Stimulated activated CD8-positive, alpha-beta memory T cell treated with anti-CD3 and anti-CD28 coated beads, Interleukin-15, amount 100 ng/mL, for 24 hours (primary cell): ENCODE measurements around the gene KIAA0825.

Experiments
- DNase-seq: peaks from one replicate; pipeline ENCODE4 v3.0.0-alpha.2; 2020; ENCODE audit warnings: low read depth

The KIAA0825 gene

DNA sequence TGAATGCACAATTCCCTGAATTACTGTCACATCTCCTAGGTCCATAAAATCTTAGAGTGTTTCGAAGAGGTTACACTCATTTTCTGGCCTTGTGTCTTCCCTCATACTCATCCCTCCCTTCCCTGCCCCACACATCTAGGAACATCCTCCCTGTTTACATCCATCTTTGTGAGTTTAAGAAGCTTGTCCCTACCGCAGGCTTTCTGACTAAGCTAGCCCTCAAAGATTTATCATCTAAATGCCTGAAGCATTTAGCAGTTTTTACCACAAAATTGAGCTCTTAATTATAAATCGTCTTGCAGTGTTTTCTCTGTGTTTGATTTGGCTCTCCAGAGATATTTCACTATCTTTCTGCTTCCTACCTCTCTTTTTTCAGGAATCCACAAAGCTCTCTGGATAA, 374.8 kb downstream of the KIAA0825 start:
- DNase-seq: no peak

- DNase-seq: no peak
These were observed 377.3 kb downstream of the KIAA0825 start for GRCh38 chr5:94240993-94241651.

DNA sequence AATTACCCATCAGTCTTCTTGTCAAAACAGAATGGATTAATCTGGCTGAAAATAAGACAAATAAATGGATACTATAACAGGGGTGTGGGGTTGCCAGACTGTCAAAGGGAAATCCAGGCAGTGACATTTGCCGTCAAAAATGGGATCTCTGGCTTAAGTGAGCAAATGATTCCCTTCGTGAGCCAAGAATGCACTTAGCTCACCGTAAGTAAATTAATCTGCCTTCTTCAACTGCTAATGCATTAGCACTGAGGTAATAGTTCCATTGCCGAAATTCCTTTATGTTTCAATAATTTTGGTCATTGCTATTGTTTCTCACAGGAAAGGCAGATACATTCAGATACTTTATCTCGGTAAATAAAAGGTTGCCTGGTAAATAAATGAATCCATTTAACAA, 377.8 kb downstream of the KIAA0825 start:
- no peak for DNase-seq

- no peak for DNase-seq
These were observed 378.3 kb downstream of the KIAA0825 start for GRCh38 chr5:94240134-94240533.

- DNase-seq: no peak
These were observed 379.1 kb downstream of the KIAA0825 start for GRCh38 chr5:94239266-94239665.

GRCh38 chr5:94234987-94235386, 383.4 kb downstream of the KIAA0825 start:
- DNase-seq: no peak

- no peak for DNase-seq
These were observed 389.6 kb downstream of the KIAA0825 start for GRCh38 chr5:94228791-94229190.

DNA sequence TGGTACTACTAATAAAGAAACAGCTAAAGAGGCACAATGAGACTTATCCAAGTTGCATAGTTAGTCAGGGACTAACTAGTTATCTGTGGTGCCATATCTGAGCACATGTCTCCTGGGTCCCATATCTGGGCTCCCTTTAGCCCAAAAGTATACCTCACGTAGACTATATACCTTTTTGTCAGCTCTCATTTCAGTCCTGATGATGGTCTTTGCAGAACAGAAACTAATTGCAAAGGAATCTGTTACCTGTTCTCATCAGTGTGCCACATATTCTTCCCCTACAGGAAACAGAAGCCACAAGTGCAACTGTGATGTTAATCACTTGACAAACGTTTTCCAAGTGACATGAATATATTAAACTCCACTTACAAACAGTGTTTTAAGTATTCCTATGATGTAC, 395.2 kb downstream of the KIAA0825 start:
- DNase-seq: no peak

DNA sequence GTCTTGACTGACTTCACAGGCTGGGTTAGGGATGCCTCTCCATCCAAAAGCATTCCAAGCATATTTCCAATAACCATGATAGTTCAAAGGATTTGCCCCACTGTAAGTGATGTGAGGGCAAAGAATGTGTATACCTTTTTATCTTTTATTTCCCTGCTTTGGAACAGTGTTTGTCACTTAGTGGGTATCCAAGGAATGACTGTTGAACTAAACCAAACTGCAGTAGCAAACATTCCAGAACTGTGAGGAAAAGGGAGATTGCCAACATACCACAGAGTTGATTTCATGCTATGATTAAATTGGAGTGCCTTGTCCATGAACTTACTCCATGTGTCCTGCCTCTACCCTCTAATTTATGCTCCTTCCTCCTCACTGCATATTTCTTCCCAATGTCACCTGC, 400.0 kb downstream of the KIAA0825 start:
- DNase-seq: no peak

DNA sequence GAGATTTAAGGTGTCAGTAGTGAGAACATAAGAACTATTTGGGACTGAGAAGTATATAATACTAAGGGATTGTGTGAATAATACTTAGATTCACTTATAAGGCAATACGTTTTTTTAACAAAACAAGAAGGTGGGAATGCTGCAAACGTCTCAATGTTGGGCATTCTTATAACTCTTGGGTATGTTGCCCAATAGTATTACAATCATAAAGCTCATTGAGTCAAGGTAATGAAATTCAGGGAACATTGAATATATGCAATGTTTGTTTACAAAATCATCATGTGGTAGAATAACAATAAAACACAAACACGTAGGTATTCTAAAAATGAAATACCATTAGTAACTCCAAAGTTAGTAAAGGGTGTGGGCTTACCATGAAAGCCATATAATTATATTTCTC, 400.7 kb downstream of the KIAA0825 start:
- no peak for DNase-seq

DNA sequence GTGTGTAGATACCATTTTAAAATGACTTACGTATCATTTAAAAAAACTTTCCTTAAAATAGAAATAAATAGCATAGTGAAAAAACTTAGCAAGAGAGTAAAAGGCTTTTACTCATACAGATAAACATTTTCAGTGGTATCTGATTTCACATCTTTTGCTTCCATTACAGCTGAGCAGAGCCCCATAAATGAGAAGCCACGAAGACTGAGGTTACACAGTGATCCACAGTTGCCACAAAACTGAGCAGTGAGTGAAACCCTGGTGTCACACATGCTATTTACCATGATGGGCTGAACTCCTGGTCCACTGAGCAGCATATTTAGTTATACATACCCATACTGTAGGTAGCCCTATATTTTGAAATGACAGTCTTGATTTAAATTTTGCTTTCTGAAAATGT, 401.2 kb downstream of the KIAA0825 start:
- no peak for DNase-seq

DNA sequence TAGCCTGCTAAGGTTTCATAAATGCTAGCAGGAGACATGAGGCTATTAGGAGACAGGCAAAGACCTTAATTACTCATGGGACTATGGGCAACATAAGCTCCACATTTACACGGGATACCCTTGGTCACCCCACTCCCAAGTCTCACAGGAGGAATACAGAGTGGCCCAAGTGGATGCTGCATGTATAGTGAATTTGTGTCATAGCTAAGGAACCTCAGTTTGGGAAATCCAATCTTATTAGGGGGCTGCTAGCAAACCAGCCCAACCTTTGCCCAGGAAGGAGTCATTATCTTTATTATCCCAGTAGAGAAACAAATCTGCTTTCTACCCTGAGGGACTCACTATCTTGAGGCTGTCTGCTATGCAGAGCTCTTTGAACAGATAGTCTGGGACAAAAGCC, 405.9 kb downstream of the KIAA0825 start:
- no peak for DNase-seq

DNA sequence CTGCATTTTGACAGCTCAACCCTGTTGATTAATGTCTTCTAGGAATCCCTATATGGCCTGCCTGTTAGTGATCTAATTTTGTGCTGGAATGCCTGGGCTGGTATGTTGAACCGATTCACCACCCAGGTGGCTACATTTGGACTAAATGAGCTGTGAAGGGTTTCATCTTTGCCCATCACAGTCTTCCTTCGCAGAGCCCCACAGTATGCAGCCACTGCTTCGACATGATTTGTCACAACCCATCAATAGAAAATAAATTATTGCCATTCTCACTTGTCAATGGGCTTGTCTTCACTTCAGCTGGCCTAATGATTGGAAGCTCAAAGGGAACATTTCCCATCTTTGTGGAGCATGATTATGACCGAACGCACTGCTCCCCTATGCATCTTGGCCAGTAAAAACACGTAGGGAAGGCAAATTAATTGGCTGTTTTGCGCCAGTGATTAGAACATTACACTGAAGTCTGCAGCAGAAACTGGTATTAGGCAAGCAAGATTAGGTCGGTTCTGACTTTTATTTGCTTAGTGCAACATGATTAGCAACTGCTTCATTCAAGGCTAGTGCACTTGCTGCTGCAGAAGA, 408.5 kb downstream of the KIAA0825 start:
- no peak for DNase-seq

GRCh38 chr5:94209272-94209671, 409.1 kb downstream of the KIAA0825 start:
- no peak for DNase-seq

DNA sequence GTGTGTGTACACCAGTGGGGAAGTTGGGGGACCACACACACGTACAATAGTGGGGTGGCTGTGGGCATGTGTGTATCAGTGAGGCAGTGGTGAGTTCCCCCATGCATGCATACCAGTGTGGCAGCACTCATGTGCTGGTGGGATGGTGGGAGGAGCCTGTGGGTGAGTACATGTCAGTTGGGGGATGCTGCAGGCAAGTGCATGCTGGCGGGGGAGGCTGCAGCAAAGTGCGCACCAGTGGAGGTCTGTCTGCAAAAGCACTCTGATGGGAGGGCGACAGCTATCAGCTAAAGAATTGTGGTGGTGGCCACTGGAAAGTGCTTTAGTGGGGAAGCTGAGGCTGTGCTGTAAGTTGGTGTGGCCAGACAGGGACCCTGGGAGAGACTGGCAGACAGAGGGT, 418.8 kb downstream of the KIAA0825 start:
- no peak for DNase-seq

DNA sequence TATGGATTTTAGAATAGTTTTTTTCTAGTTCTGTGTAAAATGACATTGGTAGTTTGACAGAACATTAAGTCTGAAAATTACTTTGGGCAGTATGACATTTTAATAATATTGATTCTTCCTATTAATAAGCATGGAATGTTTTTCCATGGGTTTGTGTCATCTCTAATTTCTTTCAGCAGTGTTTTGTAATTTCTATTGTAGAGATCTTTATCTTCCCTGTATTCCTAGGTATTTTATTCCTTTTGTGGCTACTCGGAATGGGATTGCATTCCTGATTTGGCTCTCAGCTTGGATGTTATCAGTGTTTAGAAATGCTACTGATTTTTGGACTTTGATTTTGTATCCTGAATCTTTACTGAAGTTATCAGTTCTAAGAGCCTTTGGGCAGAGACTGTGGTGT, 420.4 kb downstream of the KIAA0825 start:
- DNase-seq: no peak

GRCh38 chr5:94196953-94197352, 421.5 kb downstream of the KIAA0825 start:
- no peak for DNase-seq

DNA sequence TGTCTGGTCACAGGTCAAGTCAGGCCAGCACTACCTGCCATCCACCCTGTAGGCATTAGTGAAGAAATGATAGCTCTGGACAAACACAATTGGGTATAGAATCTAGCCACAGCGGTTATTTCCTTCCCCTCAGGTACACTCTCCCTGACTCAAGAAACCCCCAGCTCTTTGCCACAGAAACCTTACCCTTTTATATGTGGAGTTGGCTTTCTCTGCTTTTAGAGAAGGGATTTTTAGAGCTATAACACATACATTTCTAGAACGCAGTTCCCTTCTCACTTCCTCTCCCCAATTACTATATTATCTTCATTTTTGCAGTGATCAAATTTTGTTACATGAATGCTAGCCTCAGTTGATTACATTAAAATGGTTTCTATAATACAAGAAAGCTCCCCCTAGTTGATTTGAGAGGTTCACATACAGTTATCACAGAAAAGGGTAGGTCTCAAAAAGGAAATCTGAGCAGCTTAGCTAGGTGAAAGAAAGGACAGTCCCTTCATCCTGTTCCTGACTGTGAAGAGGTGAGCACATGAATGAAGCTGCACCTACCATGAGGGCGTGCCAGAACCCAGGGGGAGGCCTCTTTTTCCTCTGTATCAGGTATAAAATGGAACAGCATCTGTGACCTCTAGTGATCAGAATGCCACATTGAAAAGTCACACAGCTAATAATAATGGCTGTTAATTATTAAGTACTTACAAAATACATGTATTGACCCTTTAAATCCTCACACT, 425.6 kb downstream of the KIAA0825 start:
- DNase-seq: no peak

- DNase-seq: no peak
These were observed 426.8 kb downstream of the KIAA0825 start for GRCh38 chr5:94191604-94192003.

GRCh38 chr5:94188725-94189124, 429.7 kb downstream of the KIAA0825 start:
- DNase-seq: no peak

- DNase-seq: no peak
These were observed 433.5 kb downstream of the KIAA0825 start for GRCh38 chr5:94184870-94185269.

DNA sequence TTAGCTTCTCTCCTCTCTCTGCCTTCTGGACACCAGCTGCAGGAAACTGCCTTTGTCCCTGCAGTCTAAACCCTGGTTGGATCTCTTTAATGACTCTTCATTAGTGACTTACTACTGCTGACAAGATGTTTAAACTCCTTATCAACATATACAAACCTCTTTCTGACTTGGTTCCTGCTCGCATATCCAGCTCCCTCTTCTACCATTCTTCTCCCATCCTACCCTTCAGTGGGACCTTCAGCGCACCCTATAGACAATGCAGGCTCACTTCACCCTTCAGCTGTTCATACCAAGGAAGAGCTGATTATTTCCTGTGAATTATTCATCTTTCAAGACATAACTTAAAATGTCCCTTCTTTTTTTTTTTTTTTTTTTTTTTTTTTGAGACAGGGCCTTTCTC, 436.5 kb downstream of the KIAA0825 start:
- DNase-seq: no peak

DNA sequence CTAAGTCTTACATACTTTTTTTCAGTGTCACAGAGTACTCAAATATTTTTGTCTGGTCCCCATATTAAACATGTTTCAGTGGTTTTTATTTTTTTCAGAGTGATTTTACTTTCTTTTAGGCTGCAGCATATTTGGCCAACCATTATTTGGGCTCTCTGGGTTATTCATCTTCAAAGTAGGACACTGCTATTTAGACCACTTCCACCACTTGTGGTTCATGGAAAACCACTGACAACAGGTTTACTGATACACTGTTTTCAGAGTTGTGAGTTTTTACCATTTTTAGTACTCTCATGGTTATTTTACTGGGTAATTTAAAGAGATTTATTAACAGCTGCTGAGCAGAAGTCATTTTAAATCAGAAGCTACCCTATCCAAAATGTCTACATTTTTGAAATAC, 437.6 kb downstream of the KIAA0825 start:
- no peak for DNase-seq

- no peak for DNase-seq
These were observed 442.5 kb downstream of the KIAA0825 start for GRCh38 chr5:94175912-94176311.
